Endothelial cell (in vitro differentiated cells): ENCODE data around the gene FMN2. TPM values are rescaled to one million over a fixed set of nuclear protein-coding genes. Genes with fewer than 3 reads are reported as not detected.

Source experiments
- DNase-seq: peaks from one replicate; pipeline ENCODE4 v3.0.0; 2021; ENCODE audit warnings: low spot score
- H3K27ac Mint-ChIP-seq: one replicate; pipeline ENCODE4 v1.8.0; 2021; ENCODE audit warnings: mixed read lengths, inconsistent platforms; ENCODE audit not compliant: unreplicated experiment
- H3K27me3 Mint-ChIP-seq: one replicate; pipeline ENCODE4 v1.8.0; 2021; ENCODE audit warnings: mild to moderate bottlenecking, moderate library complexity, mixed read lengths, inconsistent platforms; ENCODE audit not compliant: unreplicated experiment
- H3K36me3 Mint-ChIP-seq: one replicate; pipeline ENCODE4 v1.8.0; 2021; ENCODE audit warnings: mild to moderate bottlenecking, low read depth, mixed read lengths, inconsistent platforms; ENCODE audit not compliant: unreplicated experiment
- H3K4me1 Mint-ChIP-seq: one replicate; pipeline ENCODE4 v1.8.0; 2021; ENCODE audit warnings: mild to moderate bottlenecking, mixed read lengths, inconsistent platforms; ENCODE audit not compliant: unreplicated experiment
- H3K4me3 Mint-ChIP-seq: one replicate; pipeline ENCODE4 v1.8.0; 2021; ENCODE audit warnings: mild to moderate bottlenecking, mixed read lengths, inconsistent platforms; ENCODE audit not compliant: unreplicated experiment
- H3K9me3 Mint-ChIP-seq: one replicate; pipeline ENCODE4 v1.8.0; 2021; ENCODE audit warnings: mixed read lengths, inconsistent platforms; ENCODE audit not compliant: unreplicated experiment
- CTCF ChIP-seq: fragments of 200-600 bp; sonication (generic); IDR thresholded peaks from one replicate; pipeline ENCODE4 v1.5.0; 2021; ENCODE audit warnings: antibody characterized with exemption; ENCODE audit not compliant: unreplicated experiment
- total RNA-seq: library from RNA; stranded (reverse); fragmentation: NEBNext Ultra II Directional; extraction: Animal tissue kit (Norgen Biotek cat#: 25700); gene quantifications from one replicate; pipeline ENCODE4 v1.2.1, GENCODE V29; 2021; ENCODE audit not compliant: unreplicated experiment

Gene FMN2
- total RNA-seq, 1 donor from 2014 or later: 2.6 TPM

DNA sequence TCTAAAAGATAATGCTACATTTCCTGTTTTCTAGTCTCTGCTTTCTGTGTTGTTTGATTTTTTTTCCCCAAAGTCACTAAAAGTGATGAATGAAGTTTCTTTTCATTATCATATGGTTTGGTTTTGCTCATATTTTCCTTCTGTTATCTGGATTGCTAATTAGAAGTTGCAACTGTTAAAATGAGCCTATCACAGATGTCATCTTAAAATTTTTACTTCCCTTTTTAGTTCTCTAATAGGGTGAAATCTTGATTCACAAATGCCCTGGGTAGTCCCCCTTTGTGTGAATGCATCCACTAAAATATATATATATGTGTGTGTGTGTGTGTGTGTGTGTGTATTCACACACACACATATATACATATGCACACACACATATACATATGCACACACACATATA, 376.2 kb downstream of the FMN2 start:
- no peaks in the 10 kb centered on the region for H3K27me3 Mint-ChIP-seq
- DNase-seq: no peak
- H3K27ac Mint-ChIP-seq: no peak overlapping the region
- H3K36me3 Mint-ChIP-seq: no peaks in the 10 kb centered on the region
- peaks cover 28% of the 10 kb centered on the region for H3K4me1 Mint-ChIP-seq
- H3K4me3 Mint-ChIP-seq: no peak overlapping the region
- no peaks in the 10 kb centered on the region for H3K9me3 Mint-ChIP-seq
- TF ChIP-seq CTCF: no peak

GRCh38 chr1:240468656-240469055, 377.0 kb downstream of the FMN2 start:
- DNase-seq: no peak
- H3K27me3 Mint-ChIP-seq: no peaks in the 10 kb centered on the region
- H3K36me3 Mint-ChIP-seq: no peaks in the 10 kb centered on the region
- no peak for TF ChIP-seq CTCF
- no peak overlapping the region for H3K4me3 Mint-ChIP-seq
- peaks cover 24% of the 10 kb centered on the region for H3K4me1 Mint-ChIP-seq
- H3K9me3 Mint-ChIP-seq: no peaks in the 10 kb centered on the region
- no peak overlapping the region for H3K27ac Mint-ChIP-seq

- H3K4me1 Mint-ChIP-seq: peaks cover 13% of the 10 kb centered on the region
- H3K36me3 Mint-ChIP-seq: no peaks in the 10 kb centered on the region
- H3K9me3 Mint-ChIP-seq: no peaks in the 10 kb centered on the region
- no peak for TF ChIP-seq CTCF
- H3K27me3 Mint-ChIP-seq: peaks cover 2% of the 10 kb centered on the region
- H3K4me3 Mint-ChIP-seq: no peak overlapping the region
- H3K27ac Mint-ChIP-seq: no peak overlapping the region
- DNase-seq: no peak
These were observed 382.5 kb downstream of the FMN2 start for GRCh38 chr1:240474133-240474614.

DNA sequence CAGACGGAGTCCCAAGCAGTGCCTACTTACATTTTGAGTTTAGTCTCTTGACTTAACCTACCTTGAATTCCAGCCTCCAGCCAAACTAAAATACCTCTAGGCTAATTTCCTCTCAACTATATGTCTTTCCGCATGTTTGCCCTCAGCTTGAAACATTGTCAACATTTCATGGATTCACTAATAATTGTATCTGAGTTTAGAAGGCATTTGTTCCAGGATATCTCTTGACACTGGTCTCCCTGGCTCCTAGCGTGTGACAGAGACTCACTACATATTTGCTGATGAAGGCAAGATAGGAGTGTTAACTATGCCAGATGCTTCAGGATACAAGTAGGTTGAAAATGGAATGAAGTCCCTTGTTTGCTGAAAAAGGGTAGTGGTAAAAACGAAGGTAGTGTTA, 384.1 kb downstream of the FMN2 start:
- Mint-ChIP-seq H3K4me3 (no peak overlapping the region), H3K27ac (no peak overlapping the region), H3K36me3 (no peaks in the 10 kb centered on the region), H3K27me3 (peaks cover 5% of the 10 kb centered on the region), H3K9me3 (no peaks in the 10 kb centered on the region), H3K4me1 (peaks cover 22% of the 10 kb centered on the region)
- no peak for TF ChIP-seq CTCF
- no peak for DNase-seq

DNA sequence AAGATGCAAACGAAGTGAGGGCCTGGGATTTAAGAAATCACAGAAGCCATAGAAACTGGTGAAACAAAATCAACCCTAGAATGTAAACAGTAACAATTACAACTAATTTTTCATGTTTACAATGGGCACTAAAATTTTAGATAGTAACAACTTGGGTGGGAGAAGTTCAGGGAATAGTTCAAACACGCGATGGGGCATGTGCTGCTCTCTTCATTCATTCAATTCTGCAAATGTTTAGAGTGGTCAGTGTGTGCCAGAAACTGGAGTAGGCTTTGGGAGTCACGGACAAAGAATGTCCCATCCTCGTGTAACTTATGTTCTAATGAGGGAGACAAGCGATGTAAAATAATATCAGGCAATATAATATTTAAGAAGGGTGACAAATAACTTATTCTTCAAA, 386.9 kb downstream of the FMN2 start:
- TF ChIP-seq CTCF: no peak
- peaks cover 5% of the 10 kb centered on the region for H3K27me3 Mint-ChIP-seq
- H3K36me3 Mint-ChIP-seq: no peaks in the 10 kb centered on the region
- no peak for DNase-seq
- no peaks in the 10 kb centered on the region for H3K9me3 Mint-ChIP-seq
- peak overlapping the region; percentile 91 for H3K27ac Mint-ChIP-seq
- H3K4me3 Mint-ChIP-seq: no peak overlapping the region
- peaks cover 22% of the 10 kb centered on the region for H3K4me1 Mint-ChIP-seq
